HEK293 (cell line): ENCODE measurements around the gene BMP6.

ENCODE experiments used
- CTCF ChIP-seq: fragments of 450-650 bp; formaldehyde crosslinking; IDR thresholded peaks from 2 replicates; pipeline ENCODE4 v1.5.1; 2016; ENCODE audit warnings: missing biosample characterization, missing genetic modification characterization
- TCF7L2 ChIP-seq: IDR thresholded peaks from 2 replicates; pipeline ENCODE4 v1.6.1; 2011; ENCODE audit warnings: low read depth, mild to moderate bottlenecking, inconsistent platforms, low read length, moderate library complexity, borderline replicate concordance
- ZBTB48 ChIP-seq: fragments of 450-650 bp; formaldehyde crosslinking; IDR thresholded peaks from 2 replicates; pipeline ENCODE4 v1.5.1; 2016; ENCODE audit warnings: missing biosample characterization, missing genetic modification characterization
- ZFP3 ChIP-seq: fragments of 450-650 bp; formaldehyde crosslinking; IDR thresholded peaks from 2 replicates; pipeline ENCODE4 v1.5.1; 2016; ENCODE audit warnings: low read depth, missing biosample characterization, missing genetic modification characterization
- ZNF174 ChIP-seq: fragments of 450-650 bp; formaldehyde crosslinking; IDR thresholded peaks from 2 replicates; pipeline ENCODE4 v1.5.0; 2017; ENCODE audit warnings: missing biosample characterization, mild to moderate bottlenecking, missing genetic modification characterization
- ZNF214 ChIP-seq: fragments of 450-650 bp; formaldehyde crosslinking; IDR thresholded peaks from 2 replicates; pipeline ENCODE4 v1.5.1; 2017; ENCODE audit warnings: missing biosample characterization, mild to moderate bottlenecking, missing genetic modification characterization, borderline replicate concordance
- ZNF23 ChIP-seq: fragments of 450-650 bp; formaldehyde crosslinking; IDR thresholded peaks from 2 replicates; pipeline ENCODE4 v1.5.1; 2016; ENCODE audit warnings: missing biosample characterization, missing genetic modification characterization, borderline replicate concordance
- ZNF549 ChIP-seq: fragments of 450-650 bp; IDR thresholded peaks from 2 replicates; pipeline ENCODE4 v1.5.1; 2018; ENCODE audit warnings: missing biosample characterization, missing genetic modification characterization, mild to moderate bottlenecking, inconsistent platforms, moderate library complexity
- ZNF639 ChIP-seq: fragments of 450-650 bp; formaldehyde crosslinking; IDR thresholded peaks from 2 replicates; pipeline ENCODE4 v1.5.1; 2016; ENCODE audit warnings: missing biosample characterization, missing genetic modification characterization
- ZNF677 ChIP-seq: fragments of 450-650 bp; IDR thresholded peaks from 2 replicates; pipeline ENCODE4 v1.5.0; 2018; ENCODE audit warnings: missing biosample characterization, mild to moderate bottlenecking, missing genetic modification characterization, moderate library complexity
- ZSCAN5A ChIP-seq: fragments of 450-650 bp; formaldehyde crosslinking; IDR thresholded peaks from 2 replicates; pipeline ENCODE4 v1.5.1; 2016; ENCODE audit warnings: missing biosample characterization, missing genetic modification characterization
- TF ChIP-seq, protein P1 (sequence below): fragments of 450-650 bp; formaldehyde crosslinking; IDR thresholded peaks from 2 replicates; pipeline ENCODE4 v1.5.1; 2016; ENCODE audit warnings: missing biosample characterization, missing genetic modification characterization

DNA sequence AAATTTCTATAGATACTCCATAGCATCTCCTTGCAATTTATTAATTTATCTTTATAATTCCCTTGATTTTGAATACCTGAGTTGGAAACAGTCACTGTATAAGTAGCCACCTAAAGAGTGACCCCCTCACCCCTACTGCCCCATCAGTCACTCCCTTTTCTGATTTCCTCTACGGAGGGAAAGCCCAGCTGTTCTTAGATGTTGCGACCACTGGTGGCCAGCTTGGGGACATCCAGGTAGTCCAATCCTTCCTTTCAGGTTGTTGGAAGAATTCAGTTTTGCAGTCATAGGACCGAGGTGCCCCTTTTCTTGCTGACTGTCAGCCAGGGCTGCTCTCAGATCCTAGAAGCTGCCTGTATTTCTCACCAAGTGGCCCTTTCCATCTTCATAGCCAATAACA lies 87.8 kb downstream of the BMP6 start:
- TF ChIP-seq CTCF (tag by site-specific recombination), result no peak
- no peak for TF ChIP-seq ZSCAN5A (tag by site-specific recombination)
- no peak for TF ChIP-seq ZNF677 (tag by site-specific recombination)
- TF ChIP-seq ZFP3 (tag by site-specific recombination), result no peak
- no peak for TF ChIP-seq ZNF549
- TF ChIP-seq ZNF174 (tag by site-specific recombination), result no peak
- TF ChIP-seq ZBTB48, result no peak
- TF ChIP-seq, protein P1, sequence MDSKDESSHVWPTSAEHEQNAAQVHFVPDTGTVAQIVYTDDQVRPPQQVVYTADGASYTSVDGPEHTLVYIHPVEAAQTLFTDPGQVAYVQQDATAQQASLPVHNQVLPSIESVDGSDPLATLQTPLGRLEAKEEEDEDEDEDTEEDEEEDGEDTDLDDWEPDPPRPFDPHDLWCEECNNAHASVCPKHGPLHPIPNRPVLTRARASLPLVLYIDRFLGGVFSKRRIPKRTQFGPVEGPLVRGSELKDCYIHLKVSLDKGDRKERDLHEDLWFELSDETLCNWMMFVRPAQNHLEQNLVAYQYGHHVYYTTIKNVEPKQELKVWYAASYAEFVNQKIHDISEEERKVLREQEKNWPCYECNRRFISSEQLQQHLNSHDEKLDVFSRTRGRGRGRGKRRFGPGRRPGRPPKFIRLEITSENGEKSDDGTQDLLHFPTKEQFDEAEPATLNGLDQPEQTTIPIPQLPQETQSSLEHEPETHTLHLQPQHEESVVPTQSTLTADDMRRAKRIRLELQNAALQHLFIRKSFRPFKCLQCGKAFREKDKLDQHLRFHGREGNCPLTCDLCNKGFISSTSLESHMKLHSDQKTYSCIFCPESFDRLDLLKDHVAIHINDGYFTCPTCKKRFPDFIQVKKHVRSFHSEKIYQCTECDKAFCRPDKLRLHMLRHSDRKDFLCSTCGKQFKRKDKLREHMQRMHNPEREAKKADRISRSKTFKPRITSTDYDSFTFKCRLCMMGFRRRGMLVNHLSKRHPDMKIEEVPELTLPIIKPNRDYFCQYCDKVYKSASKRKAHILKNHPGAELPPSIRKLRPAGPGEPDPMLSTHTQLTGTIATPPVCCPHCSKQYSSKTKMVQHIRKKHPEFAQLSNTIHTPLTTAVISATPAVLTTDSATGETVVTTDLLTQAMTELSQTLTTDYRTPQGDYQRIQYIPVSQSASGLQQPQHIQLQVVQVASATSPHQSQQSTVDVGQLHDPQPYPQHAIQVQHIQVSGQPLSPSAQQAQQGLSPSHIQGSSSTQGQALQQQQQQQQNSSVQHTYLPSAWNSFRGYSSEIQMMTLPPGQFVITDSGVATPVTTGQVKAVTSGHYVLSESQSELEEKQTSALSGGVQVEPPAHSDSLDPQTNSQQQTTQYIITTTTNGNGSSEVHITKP (tag by site-specific recombination), result no peak
- no peak for TF ChIP-seq ZNF23
- TF ChIP-seq ZNF214 (tag by site-specific recombination), result no peak
- TF ChIP-seq TCF7L2, result no peak
- no peak for TF ChIP-seq ZNF639 (tag by site-specific recombination)
